Right renal cortex interstitium (tissue), 3 donors: ENCODE results near the gene ATXN7L3. TPM values are rescaled to one million over a fixed set of nuclear protein-coding genes. Genes with fewer than 3 reads are reported as not detected.

Experiments used
- DNase-seq, 3 donors: peaks; one replicate each; pipeline ENCODE4 v3.0.0-alpha.2; 2013; ENCODE audit warnings: low read depth in 3 of 3, low spot score in 2 of 3
- polyA plus RNA-seq, 3 donors: library from polyadenylated mRNA; unstranded; fragments of 120-200 nt; gene quantifications; one replicate each; pipeline ENCODE4 v1.2.1, GENCODE V29; 2013; ENCODE audit not compliant: insufficient read length in 3 of 3

Gene ATXN7L3
- polyA plus RNA-seq, 3 donors, result 55.6 to 63.8 (median 63.0) TPM

DNA sequence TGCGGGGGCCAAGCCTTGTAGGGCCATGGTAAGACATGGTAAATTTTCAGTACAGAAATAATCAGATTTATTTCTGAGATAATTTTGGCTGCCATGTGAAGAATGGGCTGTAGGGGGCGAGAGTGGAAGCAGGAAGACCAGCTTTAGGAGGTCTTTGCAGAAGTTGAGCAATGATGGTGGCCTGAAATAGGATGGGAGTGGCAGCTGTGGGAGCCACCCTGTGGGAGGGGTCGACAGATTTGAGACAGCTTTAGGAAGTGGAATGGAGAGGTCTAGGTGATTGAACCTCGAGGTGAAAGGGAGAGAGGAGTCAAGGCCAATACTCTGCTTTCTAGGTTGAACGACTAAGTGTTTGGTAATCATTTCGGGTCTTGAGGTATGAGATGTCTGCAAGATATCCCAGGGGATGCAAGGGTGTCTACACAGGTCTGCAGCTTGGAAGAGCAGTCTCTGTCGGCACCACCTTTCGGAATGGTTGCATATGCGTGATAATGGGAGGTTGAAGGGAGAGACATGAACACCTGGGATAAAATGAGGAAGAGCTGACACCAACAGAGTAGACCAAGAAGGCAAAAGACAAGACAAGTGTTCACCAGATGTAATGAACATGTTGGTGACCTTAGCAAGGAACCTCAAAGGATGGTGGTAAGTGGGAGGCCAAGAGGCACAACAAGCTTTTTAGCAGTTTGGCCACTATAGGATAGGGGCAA, 4.2 kb upstream of the ATXN7L3 start:
- DNase-seq, result no peak

DNA sequence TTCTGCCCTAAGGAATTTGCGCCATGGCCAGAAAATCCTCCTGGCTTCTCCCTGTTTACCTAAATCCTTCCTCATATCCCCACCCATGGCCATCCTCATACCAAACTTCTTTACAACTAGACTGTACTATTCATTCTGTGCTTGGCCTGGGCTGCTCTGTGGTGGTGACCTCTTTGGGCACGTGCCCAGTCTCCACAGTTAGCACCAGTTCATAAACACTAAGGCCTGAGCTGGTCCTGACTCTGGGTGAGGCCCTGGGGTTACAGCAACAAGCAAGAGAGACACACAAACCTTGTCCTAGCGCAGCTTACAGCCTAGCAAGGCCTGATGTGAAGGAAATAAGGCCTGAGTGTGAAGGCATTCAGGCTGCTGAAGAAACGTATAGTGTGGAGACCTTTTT, 3.1 kb upstream of the ATXN7L3 start:
- no peak for DNase-seq

DNA sequence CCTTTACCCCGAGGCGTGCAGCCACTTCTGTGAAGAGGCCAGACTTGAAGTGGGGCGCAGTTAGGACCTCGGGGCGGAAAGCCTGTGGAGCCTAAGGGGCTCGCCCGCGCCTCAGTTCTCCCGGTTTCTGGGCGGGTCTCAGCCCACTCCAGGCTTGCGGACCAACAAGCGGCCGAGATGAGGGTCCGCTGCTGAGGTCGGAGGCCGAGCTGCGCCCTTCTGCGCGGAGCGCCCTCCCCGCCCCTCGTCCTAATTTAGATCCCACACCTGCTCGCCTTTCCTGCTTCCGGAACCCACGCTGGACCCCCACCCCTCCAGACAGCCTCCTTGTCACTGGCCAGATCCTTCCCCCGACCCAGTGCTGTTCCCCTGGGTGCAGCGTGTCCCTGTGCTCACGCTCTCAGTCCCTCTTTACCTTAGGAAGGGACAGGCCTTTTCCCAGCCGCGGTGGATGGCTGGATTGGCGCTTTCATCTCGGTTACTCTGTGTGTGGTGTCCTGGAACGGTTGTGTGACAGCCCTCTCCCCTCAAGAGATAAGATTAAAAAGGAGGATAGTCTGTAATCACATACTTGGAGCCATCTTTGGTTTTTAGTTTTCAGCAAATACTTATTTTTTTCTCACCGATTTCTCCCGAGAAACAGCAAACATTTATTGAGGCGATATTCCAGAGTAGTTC, 933 bp upstream of the ATXN7L3 start:
- DNase-seq, result no peak

DNA sequence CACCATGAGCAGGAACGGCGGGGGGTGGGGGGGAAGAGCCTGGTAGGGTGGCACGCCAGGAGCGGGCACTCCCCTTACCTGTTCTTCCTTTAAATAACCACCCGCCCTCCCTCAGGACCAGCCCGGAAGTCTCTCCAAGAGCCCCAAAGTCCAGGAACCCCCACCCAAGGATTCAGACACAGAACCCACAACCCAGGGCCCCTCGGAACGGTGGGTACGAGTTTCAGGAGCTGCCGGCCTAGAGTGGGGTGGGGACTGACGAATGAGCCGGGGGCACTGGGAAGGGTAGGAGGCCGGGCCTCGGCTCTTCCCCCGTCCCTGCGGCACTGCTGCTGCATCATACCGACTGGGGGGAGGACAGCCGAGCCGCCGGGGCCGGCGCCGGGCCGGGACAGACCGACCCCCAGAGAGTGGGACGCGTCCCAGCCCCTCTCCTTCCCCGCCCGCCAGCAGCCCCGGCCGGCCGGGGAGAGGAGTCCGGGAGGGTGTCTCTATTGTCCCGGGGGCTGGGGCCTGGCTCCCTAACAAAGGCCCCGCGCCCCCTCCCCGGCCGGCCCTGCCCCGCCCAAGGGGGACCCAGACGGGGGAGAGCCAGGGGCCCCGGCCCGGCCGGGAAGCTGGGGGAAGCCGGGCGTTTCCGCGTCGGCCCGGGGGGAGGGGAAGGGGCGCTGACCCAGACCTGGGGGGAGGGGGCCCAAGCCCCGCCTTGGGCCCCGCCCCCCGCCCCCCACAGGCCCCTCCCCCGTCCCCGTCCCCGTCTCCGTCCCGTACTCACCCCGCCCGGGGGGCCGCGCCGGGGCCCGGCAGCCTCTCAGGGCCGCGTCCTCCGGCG, 747 bp downstream of the ATXN7L3 start:
- peak in 2 of 3 donors; percentile 23 to 39 for DNase-seq

DNA sequence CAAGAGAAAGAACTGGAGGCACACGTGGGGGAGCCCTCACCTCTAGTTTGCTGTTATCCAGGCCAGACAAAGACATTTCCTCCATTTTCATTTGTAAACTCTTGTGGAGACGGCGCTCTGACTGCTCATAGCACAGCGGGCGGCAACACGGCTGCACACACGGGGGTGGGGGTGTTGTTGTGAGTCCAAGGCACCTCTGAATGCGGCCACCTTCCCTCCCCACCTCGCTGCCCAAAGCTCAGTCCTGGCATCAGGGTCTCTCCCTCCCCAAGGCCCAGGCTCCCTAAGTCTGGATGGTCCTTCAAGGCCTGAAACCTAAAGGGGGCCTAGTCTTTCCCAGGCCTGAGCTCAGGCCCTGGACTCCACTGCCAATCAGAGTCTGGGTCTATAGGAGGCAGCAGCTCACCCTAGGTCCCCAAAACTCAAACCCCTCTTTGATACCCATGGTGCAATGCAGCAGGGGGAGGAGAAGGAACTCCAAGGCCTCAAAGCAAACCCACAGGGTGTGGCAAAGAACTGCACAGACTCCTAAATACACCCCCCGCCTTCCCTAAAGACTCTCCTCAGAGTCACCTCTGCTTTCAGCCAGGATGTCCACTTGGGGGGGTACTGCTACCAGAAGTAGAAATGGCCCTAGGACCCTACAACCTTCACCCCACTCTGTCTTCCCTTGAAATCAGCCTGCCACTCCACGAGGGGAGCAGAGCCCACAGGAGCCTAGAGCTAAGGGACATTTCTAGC, 1.5 kb downstream of the ATXN7L3 start:
- peak in 1 of 3 donors; percentile 23 for DNase-seq

DNA sequence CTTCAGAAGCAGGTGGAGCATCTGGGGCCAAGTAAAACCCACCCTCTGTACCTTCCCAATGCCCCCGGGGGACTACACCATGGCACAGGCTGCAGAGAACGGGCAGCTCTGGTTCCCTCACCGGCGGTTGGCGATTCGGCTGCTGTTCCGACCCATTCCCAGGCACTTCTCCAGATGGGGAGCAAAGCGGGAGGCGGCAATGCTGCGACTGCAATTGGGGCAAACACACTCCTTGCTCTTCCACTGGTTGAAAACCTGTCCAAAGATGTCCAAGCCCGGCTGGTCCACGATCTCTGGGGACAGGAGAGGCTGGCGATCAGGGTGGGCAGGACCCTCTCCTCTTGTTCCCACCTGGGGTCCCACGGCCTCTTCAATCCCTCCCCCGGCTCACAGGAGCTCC, 2.6 kb downstream of the ATXN7L3 start:
- no peak for DNase-seq

DNA sequence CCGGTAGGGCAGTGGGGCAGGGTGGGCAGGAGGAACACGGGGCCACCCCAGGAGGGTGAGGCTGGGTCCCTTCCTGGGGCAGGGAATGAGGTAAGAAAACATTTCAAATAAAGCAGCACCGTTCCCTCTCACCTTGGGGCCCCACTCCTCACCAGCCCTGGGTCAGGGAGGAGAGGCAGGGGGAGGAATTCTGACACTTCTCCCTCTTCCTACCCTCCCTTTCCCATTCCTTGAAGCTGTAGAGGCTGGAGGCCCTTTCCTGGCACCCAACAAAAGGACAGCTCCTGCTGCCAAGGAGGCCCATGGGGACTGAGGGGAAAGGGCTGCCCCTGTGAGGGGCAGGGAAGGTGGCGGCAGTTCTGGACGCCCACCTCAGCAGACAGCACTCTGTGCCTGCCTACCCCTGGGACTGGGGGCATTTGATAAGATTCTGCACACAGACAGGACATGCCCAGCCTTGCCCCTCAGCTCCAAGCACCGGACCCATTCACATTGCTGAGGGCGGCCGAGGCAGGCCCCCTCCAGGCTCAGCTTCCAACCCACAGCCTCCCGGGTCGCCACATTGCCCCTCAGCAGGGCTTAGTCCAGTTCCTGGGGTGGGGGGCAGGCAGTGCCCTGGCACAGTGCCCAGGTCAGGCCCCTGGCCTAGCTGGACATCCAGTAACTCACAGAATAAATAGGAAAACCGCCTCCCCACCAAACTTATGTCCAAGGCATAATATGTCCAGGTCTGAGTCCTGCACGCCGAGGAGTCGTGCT, 6.2 kb downstream of the ATXN7L3 start:
- no peak for DNase-seq

DNA sequence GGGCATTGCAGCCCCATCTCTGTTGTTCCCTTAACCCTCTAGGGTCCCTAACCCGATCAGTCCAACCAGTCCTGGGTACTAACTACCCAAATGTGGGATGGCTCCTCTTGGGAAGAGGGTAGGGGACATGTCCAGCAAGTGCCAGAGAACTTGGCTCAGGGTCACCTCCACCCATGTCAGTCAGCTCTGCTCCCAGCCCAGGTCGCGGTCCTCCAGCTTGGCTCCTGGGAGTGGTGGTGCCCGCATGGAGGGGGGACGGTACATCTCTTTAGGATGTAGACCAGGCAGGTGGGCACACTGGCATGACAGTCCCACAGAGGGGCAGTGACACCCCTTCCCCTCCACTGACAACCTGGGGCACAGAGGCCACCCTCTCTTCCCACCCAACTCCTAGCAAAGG, 6.9 kb downstream of the ATXN7L3 start:
- DNase-seq, result no peak

DNA sequence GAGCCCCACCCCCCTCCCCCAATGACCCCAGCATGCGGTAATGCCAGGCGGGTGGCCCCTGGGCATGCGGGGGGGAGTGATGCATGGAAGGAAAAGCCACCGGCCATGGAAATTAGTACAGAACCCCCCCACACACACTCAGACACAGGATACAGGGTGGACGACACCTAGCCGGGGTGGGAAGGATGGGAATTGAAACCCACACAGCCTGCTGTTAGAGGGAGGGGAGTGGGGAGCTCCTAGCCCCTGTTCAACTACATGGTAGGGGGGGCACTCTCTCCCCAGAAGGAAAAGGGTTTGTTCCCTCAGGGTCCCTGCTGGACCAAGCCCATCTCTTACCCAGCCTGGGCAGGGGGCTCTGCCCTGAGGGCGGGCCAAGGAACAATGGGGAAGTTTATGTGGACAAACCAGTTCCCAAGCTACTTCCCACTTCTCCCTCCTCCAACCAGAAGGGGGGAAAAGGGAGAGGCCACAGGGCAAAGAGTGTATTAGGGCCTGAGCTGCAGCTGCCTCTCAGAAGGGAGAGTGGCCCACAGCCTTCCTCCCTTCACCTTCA, 7.7 kb downstream of the ATXN7L3 start:
- no peak for DNase-seq

DNA sequence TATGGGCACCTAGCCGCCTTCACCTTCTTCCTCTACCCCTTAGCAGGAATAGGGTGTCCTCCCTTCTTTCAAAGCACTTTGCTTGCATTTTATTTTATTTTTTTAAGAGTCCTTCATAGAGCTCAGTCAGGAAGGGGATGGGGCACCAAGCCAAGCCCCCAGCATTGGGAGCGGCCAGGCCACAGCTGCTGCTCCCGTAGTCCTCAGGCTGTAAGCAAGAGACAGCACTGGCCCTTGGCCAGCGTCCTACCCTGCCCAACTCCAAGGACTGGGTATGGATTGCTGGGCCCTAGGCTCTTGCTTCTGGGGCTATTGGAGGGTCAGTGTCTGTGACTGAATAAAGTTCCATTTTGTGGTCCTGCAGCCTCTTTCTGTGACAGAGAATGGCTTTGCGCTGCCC, 8.3 kb downstream of the ATXN7L3 start:
- DNase-seq, result no peak

DNA sequence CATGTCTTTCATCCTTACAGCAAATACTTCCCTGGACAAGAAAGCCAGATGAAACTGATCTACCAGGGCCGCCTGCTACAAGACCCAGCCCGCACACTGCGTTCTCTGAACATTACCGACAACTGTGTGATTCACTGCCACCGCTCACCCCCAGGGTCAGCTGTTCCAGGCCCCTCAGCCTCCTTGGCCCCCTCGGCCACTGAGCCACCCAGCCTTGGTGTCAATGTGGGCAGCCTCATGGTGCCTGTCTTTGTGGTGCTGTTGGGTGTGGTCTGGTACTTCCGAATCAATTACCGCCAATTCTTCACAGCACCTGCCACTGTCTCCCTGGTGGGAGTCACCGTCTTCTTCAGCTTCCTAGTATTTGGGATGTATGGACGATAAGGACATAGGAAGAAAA, 9.2 kb downstream of the ATXN7L3 start:
- DNase-seq, result no peak

DNA sequence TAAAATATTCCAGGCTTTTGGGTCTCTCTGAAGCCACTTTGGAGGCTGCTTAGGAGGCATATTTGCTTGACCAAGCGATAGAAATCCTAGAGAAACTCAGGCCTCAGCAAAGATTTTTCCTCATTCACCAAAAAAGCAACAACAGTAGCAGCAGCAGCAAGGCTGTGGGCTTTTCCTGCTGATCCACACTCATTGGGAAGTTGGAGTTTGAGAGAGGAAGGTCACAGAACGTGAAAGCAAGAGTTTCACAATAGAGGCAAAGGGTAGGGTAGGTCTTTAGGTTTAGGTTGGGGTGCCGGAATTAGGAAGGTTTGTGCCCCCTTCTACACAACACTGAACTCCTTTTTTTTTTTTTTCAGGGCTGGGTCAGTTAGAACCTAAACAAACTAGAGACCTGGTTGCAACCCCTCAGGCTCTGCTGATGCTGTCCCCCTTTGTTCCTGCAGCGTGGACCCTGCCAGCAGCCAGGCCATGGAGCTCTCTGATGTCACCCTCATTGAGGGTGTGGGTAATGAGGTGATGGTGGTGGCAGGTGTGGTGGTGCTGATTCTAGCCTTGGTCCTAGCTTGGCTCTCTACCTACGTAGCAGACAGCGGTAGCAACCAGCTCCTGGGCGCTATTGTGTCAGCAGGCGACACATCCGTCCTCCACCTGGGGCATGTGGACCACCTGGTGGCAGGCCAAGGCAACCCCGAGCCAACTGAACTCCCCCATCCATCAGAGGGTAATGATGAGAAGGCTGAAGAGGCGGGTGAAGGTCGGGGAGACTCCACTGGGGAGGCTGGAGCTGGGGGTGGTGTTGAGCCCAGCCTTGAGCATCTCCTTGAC, 10.9 kb downstream of the ATXN7L3 start:
- DNase-seq, result no peak

DNA sequence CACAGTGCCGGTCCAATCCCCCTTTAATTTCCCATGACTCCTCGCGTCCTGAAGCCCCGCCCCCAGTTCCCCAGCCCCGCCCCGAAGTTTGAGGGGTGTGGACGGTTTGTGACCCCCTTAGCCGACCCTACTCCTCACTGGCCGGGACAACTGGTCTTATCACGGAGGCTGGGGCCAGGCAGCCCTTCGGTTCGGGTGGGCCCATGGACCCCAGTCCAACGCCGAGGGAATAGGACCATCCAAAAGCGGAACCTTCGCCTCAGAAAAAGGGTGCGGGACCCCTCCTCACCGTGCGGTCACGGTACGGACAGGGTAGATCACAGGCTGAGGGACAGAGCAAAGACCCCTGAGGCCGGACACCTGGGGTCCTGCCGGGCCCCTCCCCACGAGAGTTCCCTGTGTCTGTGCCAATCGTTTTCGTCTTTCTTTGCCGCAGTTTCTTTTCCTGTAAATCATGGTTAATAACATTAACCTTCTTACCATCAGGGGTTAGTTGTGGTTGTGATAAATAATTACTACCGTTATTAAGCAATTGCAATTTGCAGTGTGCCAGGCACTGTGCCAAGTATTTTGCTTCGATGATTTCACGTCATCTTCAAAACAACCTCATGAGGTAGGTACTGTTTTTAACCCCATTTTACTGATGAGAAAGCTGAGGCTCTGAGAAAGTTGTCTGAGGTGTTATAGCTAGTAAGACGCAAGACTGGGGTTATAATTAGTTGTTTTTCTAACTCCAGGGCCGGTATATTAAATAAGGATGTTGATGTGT, 12.4 kb downstream of the ATXN7L3 start:
- no peak for DNase-seq

DNA sequence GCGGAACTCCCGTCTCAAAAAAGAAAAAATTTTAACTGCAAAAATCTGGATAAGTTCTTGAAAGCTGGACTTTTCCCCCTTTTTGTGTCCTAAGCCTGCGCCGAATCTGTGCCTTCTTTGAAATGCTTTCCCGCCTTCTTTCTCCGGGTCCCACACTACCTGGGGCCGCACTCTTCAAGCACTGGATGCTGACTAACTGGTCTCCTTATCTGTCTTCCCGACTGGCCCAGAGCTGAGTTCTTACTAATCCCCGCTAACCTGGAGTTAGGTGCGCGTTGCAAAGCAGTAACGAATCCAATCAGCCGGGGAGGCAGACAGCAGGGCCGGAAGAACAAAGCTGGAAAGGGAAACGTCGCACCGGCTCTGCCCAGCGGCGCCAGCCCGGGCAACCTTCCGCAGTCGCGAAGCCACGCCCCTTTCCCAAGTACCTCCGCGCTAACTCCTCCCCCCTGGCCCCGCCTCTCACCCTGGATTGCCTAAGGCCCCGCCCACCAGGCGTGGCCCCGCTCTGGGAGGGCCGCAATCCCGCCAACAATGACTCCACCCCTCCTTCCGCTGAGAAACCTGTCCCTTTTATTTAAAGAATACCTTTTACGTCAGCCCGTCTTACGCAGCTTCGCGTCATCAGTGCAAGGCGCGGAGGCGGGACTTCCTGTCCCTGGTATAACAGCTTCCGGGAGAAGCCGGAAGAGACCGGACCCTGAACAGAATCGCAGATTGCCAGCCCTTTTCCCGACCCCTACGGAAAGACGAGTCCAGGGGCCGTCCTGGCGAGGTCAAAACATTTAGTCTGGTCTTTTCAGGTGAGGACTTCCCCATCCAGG, 13.2 kb downstream of the ATXN7L3 start, which contains the start of gene TMUB2:
TMUB2 (plus strand) TSS at position 666 of the 824 bp plus-strand sequence. CDS start 737 bp downstream, outside the sequence.
- peak; percentile 97 to 99 (median 98) for DNase-seq

DNA sequence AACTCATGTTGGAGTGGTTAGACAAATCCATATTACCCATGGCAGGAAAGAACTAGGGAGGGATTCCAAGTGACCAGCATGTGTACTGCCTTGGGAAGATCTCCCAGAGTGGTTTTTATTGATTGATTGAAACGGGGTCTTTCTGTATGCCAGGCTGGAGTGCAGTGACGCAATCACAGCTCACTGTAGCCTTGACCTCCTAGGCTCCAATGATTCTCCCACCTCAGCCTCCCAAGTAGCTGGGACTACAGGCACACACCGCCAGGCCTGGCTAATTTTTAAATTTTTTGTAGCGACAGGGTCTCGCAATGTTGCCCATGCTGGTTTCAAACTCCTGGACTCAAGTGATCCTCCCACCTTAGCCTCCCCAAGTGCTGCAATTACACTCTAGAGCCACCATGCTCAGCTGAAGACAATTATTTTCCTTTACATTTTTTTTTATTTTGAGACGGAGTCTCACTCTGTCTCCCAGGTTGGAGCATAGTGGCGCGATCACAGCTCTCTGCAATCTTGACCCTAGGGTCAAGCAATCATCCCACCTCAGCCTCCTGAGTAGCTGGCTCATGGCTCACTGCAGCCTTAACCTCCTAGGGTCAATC, 15.4 kb downstream of the ATXN7L3 start:
- no peak for DNase-seq

DNA sequence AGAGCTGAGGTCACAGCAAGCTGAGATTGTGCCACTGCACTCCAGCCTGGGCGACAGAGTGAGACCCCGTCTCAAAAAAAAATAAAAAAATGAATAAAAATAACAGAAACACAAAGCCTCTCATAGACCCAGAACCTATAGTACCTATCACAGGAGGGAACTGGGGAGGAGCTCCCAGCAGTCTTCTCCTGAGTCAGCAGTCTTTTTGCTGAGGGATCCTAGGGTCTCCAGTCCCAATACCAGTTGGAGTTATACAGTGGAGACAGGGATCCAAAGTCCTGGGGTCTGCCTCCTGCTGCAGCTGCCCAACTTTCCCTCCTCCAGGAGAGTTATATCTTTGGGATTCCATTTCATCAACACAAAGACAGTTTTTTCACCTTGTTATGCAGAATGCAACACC, 16.7 kb downstream of the ATXN7L3 start:
- no peak for DNase-seq

DNA sequence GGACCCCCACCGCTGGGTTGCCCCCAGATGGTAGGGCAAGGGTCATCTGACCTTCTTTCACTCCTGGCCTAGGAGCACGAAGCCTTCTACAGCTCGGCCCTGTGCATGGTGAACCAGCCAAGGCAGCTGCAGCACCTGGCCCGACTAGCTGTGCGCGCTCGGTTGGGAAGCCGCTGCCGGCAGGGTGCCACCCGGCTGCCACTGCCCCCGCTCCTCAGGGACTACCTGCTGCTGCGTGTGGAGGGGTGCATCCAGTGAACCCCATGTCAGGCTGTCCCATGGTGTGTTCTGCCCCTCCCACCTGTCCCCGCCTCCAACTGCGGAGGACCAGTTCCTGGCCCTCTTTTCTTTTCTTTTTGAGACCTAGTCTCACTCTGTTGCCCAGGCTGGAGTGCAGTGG, 21.6 kb downstream of the ATXN7L3 start:
- no peak for DNase-seq
